Natural killer cell treated with Interleukin-12 subunit alpha and Interleukin-12 subunit beta and Interleukin-15 and Interleukin-18, amount 100 ng/mL, for 72 hours (primary cell): ENCODE results near the gene CCDC184. TPM values are rescaled to one million over a fixed set of nuclear protein-coding genes. Genes with fewer than 3 reads are reported as not detected.
"Not testable (repeated sequence)": the region's sequence is repeated elsewhere in the genome, so short reads cannot be mapped to it uniquely, and the experiment has no call there.

Experiments used
- ATAC-seq, 2 donors: fragments of 150-1000 bp; cut with Tn5 transposase in 1 of 2; sonication (Bioruptor Pico), chemical (Tn5 transposase) in 1 of 2; 2 replicates each; pipeline ENCODE4 v1.10.0; 2021
- DNase-seq: peaks from one replicate; pipeline ENCODE4 v3.0.0; 2022; ENCODE audit warnings: low spot score
- H3K27ac Mint-ChIP-seq, 2 donors: 1 replicate in 1 of 2; 2 replicates in 1 of 2; pipeline ENCODE4 v1.8.0; 2022; ENCODE audit warnings: mixed read lengths in 2 of 2, mild to moderate bottlenecking in 1 of 2, moderate library complexity in 1 of 2
- H3K27me3 Mint-ChIP-seq, 2 donors: 1 replicate in 1 of 2; 2 replicates in 1 of 2; pipeline ENCODE4 v1.8.0; 2022; ENCODE audit warnings: mixed read lengths in 2 of 2
- H3K36me3 Mint-ChIP-seq: one replicate; pipeline ENCODE4 v1.8.0; 2022; ENCODE audit warnings: mixed read lengths
- H3K4me1 Mint-ChIP-seq, 2 donors: 1 replicate in 1 of 2; 2 replicates in 1 of 2; pipeline ENCODE4 v1.8.0; 2022; ENCODE audit warnings: low read depth in 2 of 2, mixed read lengths in 2 of 2, mild to moderate bottlenecking in 1 of 2
- H3K4me3 Mint-ChIP-seq: one replicate; pipeline ENCODE4 v1.8.0; 2022; ENCODE audit warnings: mixed read lengths
- H3K9me3 Mint-ChIP-seq: 2 replicates; pipeline ENCODE4 v1.8.0; 2022; ENCODE audit warnings: mixed read lengths
- total RNA-seq, 2 donors: library from RNA; stranded (reverse); gene quantifications; one replicate each; pipeline ENCODE4 v1.2.3, GENCODE V29; 2022

The CCDC184 gene
- total RNA-seq, 2 donors from 2014 or later, result 0.86 TPM; not detected in 1

DNA sequence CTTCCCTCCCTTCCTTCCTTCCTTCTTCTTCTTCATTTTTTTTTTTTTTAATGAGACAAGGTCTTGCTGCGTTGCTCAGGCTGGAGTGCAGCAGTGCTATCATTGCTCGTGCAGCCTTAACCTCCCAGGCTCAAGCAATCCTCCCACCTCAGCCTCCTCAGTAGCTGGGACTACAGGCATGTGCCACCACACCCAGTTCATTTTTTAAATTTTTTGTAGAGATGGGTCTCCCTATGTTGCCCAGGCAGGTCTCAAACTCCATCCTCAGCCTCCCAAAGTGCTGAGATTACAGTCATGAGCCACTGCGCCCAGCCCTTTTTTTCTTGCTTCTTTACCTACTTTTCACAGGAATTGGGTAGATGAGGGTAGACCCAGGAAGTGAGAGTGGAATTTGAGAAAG lies 18.1 kb downstream of the CCDC184 start:
- peaks cover 30 to 39% of the 10 kb centered on the region in 2 donors for H3K4me1 Mint-ChIP-seq
- H3K9me3 Mint-ChIP-seq, result peaks cover 17% of the 10 kb centered on the region
- ATAC-seq (no peak), DNase-seq (no peak)
- H3K27ac Mint-ChIP-seq, result no peak overlapping the region
- H3K36me3 Mint-ChIP-seq, result peaks cover 36% of the 10 kb centered on the region
- H3K4me3 Mint-ChIP-seq, result no peak overlapping the region
- no peaks in the 10 kb centered on the region for H3K27me3 Mint-ChIP-seq

DNA sequence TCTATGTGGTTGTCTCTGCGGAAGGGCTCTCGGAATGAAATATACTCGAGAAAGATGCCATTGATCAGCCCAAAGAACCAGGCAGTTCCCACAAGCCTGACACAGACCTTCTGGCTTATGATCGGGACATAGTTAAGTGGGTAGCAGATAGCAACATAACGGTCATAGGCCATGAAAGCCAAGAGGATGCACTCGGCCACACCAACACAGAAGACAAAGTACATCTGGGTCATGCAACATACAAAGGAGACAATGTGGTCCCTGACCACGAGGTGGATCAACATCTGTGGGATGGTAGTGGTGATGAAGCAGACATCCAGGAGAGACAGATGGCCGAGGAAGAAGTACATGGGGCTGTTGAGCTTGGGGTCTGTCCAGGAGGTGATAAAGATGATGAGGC lies 19.3 kb downstream of the CCDC184 start:
- DNase-seq, result no peak
- Mint-ChIP-seq H3K27ac (no peak overlapping the region), H3K4me1 (peaks cover 22 to 35% of the 10 kb centered on the region in 2 donors), H3K4me3 (no peak overlapping the region), H3K36me3 (peaks cover 44% of the 10 kb centered on the region), H3K27me3 (no peaks in the 10 kb centered on the region), H3K9me3 (peaks cover 26% of the 10 kb centered on the region)
- ATAC-seq, result no peak

GRCh38 chr12:48203192-48203591 lies 19.7 kb downstream of the CCDC184 start, which contains the start of gene OR10AD1:
OR10AD1 (minus strand) TSS chr12:48203292; CDS start chr12:48203292, 0 bp downstream.
- H3K27ac Mint-ChIP-seq, result no peak within 1 kb of the TSS
- H3K4me3 Mint-ChIP-seq, result no peak within 1 kb of the TSS
- ATAC-seq (no peak), DNase-seq (no peak)
- peaks cover 22 to 33% of the 10 kb centered on the region in 2 donors for H3K4me1 Mint-ChIP-seq
- H3K36me3 Mint-ChIP-seq, result peaks cover 44% of the 10 kb centered on the region
- H3K9me3 Mint-ChIP-seq, result peaks cover 26% of the 10 kb centered on the region
- H3K27me3 Mint-ChIP-seq, result no peaks in the 10 kb centered on the region

GRCh38 chr12:48209495-48209894 lies 26.1 kb downstream of the CCDC184 start:
- not testable (repeated sequence) for ATAC-seq, H3K4me3 Mint-ChIP-seq, H3K27ac Mint-ChIP-seq, DNase-seq, H3K4me1 Mint-ChIP-seq
- peaks cover 15 to 19% of the 10 kb centered on the region in 2 donors for H3K27me3 Mint-ChIP-seq
- H3K36me3 Mint-ChIP-seq, result peaks cover 16% of the 10 kb centered on the region
- peaks cover 16% of the 10 kb centered on the region for H3K9me3 Mint-ChIP-seq

DNA sequence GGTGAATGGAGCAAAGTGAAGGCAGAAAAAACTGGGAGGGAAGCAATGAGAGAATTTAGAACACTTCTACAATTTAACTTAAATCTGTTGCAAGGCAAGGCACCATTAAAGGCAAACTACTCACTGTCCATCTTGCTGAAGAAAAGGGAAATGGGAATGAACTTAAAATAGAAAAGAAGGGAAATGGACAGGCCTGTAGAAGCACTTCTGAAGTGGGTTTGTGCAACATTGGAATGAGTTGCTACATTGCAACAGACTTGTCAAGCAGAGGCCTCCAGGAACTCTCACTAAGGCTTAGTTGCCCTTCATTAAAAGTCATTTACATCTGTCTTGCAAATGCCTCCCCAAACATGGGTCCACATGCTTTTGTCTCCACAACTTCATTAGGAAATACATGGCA lies 33.3 kb downstream of the CCDC184 start:
- Mint-ChIP-seq H3K9me3 (no peaks in the 10 kb centered on the region), H3K36me3 (no peaks in the 10 kb centered on the region), H3K27me3 (peaks cover 15 to 20% of the 10 kb centered on the region in 2 donors), H3K27ac (no peak overlapping the region), H3K4me1 (peaks cover 0 to 4% of the 10 kb centered on the region in 2 donors), H3K4me3 (no peak overlapping the region)
- ATAC-seq (no peak), DNase-seq (no peak)

GRCh38 chr12:48219631-48220030 lies 36.2 kb downstream of the CCDC184 start:
- Mint-ChIP-seq H3K9me3 (peaks cover 3% of the 10 kb centered on the region), H3K4me3 (no peak overlapping the region), H3K27me3 (peaks cover 17 to 23% of the 10 kb centered on the region in 2 donors), H3K27ac (no peak overlapping the region), H3K4me1 (no peaks in the 10 kb centered on the region), H3K36me3 (no peaks in the 10 kb centered on the region)
- ATAC-seq (no peak), DNase-seq (no peak)

- no peaks in the 10 kb centered on the region for H3K36me3 Mint-ChIP-seq
- peaks cover 3% of the 10 kb centered on the region for H3K9me3 Mint-ChIP-seq
- H3K27ac Mint-ChIP-seq, result no peak overlapping the region
- DNase-seq (no peak), ATAC-seq (no peak)
- H3K27me3 Mint-ChIP-seq, result peaks cover 19 to 25% of the 10 kb centered on the region in 2 donors
- H3K4me3 Mint-ChIP-seq, result no peak overlapping the region
- no peaks in the 10 kb centered on the region for H3K4me1 Mint-ChIP-seq
Measured at GRCh38 chr12:48220701-48221100, 37.3 kb downstream of the CCDC184 start.

- peaks cover 3% of the 10 kb centered on the region for H3K9me3 Mint-ChIP-seq
- ATAC-seq (no peak), DNase-seq (no peak)
- peaks cover 22 to 28% of the 10 kb centered on the region in 2 donors for H3K27me3 Mint-ChIP-seq
- no peaks in the 10 kb centered on the region for H3K36me3 Mint-ChIP-seq
- no peaks in the 10 kb centered on the region for H3K4me1 Mint-ChIP-seq
- no peak overlapping the region for H3K4me3 Mint-ChIP-seq
- no peak overlapping the region for H3K27ac Mint-ChIP-seq
Measured at GRCh38 chr12:48221645-48222044, 38.2 kb downstream of the CCDC184 start.

- H3K4me3 Mint-ChIP-seq, ATAC-seq, H3K27ac Mint-ChIP-seq, H3K36me3 Mint-ChIP-seq, H3K9me3 Mint-ChIP-seq, DNase-seq, H3K4me1 Mint-ChIP-seq: not testable (repeated sequence)
- H3K27me3 Mint-ChIP-seq, result peaks cover 32 to 53% of the 10 kb centered on the region in 2 donors
Measured at GRCh38 chr12:48224533-48224932, 41.1 kb downstream of the CCDC184 start.

DNA sequence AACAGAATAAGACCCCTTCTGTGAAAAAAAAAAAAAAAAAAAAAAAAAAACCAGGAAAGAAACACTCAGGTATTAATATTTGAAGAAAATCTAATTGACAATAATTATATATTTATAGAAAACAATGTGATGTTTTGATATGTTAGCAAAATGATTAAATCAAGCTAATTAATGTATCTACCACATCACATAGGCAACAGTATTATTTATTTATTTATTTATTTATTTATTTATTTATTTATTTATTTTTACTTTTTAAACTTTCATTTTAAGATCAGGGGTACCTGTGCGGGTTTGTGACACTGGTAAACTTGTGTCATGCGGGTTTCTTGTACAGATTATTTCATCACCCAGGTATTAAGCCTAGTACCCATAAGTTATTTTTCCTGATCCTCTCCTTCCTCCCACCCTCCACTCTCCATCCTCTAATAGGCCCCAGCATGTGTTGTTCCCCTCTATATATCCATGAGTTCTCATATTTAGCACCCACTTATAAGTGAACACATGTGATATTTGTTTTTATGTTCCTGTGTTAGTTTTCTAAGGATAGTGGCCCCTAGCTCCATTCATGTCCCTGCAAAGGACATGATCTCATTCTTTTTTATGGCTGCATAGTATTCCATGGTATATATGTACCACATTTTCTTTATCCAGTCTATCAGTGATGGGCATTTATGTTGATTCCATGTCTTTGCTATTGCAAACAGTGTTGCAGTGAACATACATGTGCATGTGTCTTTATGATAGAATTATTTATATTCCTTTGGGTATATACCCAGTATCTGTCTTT lies 47.9 kb downstream of the CCDC184 start:
- H3K27me3 Mint-ChIP-seq, result peaks cover 34 to 40% of the 10 kb centered on the region in 2 donors
- not testable (repeated sequence) for H3K9me3 Mint-ChIP-seq, DNase-seq, H3K36me3 Mint-ChIP-seq, H3K4me1 Mint-ChIP-seq, ATAC-seq, H3K27ac Mint-ChIP-seq, H3K4me3 Mint-ChIP-seq

Other genes starting within 250 kb of the CCDC184 start
- gene TMEM106C, start 220.0 kb upstream of the CCDC184 start, total RNA-seq, result 10 to 100 TPM; 75.6 to 84.2 TPM
- not detected for gene COL2A1, start 179.2 kb upstream of the CCDC184 start, total RNA-seq
- 10 to 100 TPM; 36.6 to 59.7 TPM for gene SENP1, start 77.6 kb upstream of the CCDC184 start, total RNA-seq
- 10 to 100 TPM; 29.8 to 49.5 TPM for gene PFKM, start 64.3 kb upstream of the CCDC184 start, total RNA-seq
- gene ASB8, start 26.1 kb upstream of the CCDC184 start, total RNA-seq, result 10 to 100 TPM; 35.9 to 48.1 TPM
- not detected for gene OR10AD1, start 19.6 kb downstream of the CCDC184 start, total RNA-seq
- 10 to 100 TPM; 19.5 to 35.7 TPM for gene ZNF641, start 167.3 kb downstream of the CCDC184 start, total RNA-seq